Activated T-cell treated with anti-CD3 and anti-CD28 coated beads for 1 hour (primary cell): ENCODE data around the gene RHOJ.
"Not testable (repeated sequence)": the region's sequence is repeated elsewhere in the genome, so short reads cannot be mapped to it uniquely, and the experiment has no call there.

Source experiments
- DNase-seq: peaks from one replicate; pipeline ENCODE4 v3.0.0-alpha.2; 2020; ENCODE audit warnings: low read depth

The RHOJ gene

DNA sequence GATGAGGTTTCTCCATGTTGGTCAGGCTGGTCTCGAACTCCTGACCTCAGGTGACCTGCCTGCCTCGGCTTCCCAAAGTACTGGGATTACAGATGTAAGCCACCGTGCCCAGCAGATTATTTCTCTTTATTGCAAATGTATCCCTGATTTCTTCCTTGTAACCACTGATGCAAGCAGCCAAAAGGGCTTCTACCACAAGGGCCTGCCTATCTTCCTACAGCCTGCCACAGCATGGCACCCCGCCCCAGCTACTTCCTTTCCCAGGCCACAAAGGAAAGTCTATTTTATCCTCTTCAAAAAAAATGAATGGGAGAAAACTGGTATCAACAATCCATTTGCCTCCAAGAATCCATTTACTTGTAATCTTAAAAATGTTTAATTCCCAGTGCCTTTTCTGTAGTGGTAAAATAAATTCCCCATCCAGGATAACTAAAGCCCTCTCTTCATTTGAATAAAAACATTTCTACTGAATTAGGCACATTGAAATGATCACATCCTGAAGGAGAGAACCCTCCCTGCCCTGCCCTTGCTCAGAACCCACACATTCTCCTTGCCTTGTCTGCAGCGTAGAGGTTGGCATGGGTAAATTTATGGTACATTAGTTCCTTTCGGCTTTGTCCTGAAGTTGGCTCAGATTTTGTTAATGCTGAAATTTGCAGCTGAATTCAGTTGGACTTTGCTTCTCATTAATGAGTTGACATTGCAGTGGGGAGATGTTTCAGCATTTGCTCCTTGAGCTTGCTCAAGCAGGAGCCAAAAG lies 95.3 kb downstream of the RHOJ start:
- DNase-seq: no peak

DNA sequence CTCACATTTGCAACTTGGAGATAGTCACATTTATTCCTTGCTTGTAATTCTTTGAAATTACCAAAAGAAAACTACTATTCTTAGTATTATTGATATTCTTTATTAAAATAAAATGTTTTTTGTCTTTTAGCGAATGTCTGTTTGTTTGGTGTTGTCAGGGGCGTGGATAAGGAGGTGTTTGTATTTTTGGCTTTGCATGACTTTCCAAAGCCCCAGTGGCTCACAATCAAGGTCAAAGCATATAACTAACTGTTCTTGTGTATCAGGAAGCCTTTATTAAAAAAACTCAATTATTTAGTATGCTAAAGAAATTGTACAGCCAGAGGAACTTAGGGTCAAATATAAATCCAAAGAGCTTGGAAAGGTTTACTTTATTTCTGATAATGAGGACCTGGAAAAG lies 96.6 kb downstream of the RHOJ start:
- DNase-seq: no peak

DNA sequence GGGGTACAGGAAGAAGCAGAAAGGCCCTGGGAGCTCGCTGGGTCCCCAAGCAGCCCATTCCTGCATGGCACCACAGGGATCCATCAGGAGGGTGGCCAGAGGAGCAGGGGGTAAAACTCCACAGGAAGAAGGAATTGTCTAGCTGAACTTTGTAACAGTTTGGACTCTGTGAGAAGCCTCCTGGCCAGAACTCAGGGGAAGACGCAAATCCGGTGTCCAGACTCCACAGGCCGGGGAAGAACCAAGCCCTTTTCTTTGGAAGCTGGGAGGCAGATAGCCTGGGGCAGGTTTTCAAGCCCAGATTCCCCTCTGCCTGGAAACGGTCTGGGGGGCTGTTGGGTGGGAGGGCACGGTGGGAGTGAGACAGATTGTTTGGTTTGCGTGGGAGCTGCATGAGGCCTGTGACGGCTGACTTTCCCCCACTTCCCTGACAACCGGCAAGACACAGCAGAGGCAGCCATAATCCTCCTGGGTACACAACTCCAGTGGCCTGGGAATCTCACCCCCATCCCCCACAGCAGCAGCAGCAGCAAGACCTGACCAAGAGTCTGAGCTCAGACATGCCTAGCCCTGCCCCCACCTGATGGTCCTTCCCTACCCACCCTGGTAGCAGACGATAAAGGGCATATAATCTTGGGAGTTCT lies 97.8 kb downstream of the RHOJ start:
- DNase-seq: no peak

DNA sequence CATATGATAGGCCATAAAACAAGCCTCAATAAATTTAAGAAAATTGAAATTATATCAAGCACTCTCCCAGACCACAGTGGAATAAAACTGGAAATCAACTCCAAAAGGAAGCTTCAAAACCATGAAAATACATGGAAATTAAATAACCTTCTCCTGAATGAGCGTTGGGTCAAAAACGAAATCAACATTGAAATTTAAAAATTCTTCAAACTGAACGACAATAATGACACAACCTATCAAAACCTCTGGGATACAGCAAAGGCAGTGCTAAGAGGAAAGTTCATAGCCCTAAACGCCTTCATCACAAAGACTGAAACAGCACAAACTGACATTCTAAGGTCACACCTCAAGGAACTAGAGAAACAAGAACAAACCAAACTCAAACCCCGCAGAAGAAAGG lies 100.2 kb downstream of the RHOJ start:
- DNase-seq: not testable (repeated sequence)

DNA sequence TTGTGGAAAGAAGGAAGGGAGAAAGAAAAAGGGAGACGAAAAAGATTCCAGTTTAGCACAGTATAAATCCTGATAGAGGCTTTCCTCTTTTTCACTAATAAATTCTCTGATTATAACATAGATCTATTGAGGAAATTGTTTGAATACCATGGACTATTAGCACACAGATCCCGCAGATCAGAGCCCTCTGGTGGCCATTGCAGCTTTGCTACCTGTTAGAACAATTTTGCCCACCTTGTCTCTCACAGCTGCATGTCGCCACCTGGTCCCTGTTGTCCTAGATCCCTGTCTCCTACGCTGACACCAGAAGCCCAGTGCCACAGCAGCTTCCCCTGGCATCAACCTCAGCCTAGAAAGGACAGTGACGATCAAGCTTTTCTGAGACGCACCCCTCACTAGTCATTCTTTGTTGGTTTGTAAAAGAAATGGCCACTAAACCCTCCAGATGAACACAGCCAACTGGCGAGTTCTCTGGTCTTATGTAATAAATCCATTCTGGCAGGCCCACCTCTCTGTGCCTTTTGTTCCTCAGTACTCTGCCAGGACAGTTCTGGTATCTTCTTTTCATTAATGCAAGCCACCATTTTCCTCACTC lies 104.6 kb downstream of the RHOJ start:
- DNase-seq: no peak

DNA sequence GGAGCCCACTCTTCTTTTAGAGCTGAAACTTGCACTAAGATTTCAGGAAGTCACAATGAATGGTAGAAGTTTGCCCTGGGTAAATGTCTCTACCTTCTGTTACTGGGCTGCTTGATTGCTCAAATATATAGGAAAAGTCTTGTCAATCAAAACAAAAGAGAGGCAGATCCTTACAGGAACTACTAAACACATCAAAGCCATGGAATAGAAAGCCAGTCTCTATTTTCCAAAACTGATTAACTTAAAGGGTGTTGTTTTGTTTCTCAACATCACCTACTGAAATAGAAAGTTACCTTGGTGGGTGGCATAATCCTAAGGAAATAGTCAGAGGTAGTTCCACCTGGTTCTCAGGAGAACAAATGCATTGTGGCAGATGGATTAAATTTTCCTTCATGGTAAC lies 114.6 kb downstream of the RHOJ start, which contains the start of gene GPHB5:
Gene GPHB5 (minus strand): TSS at position 101 of the 400 bp plus-strand sequence. CDS start 1,086 bp downstream, outside the sequence.
- no peak for DNase-seq

DNA sequence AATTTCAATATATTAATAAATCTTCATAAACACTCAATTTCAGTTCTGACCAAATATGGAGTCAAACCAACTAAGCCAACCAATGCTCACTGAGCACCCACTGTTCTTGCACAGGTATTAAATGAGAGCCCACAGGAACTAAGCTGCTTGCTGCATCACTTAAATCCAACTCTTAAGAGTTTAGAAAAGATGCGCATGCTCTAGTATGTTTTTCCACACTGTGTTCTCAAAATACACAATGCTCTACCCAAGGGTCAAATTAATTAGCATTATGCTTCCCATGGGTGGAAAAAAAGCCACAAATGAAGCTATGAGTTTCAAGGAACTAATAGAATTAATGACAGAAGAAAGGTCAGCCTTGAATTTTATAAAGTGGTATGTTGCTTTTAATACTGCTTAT lies 118.2 kb downstream of the RHOJ start:
- DNase-seq: no peak

DNA sequence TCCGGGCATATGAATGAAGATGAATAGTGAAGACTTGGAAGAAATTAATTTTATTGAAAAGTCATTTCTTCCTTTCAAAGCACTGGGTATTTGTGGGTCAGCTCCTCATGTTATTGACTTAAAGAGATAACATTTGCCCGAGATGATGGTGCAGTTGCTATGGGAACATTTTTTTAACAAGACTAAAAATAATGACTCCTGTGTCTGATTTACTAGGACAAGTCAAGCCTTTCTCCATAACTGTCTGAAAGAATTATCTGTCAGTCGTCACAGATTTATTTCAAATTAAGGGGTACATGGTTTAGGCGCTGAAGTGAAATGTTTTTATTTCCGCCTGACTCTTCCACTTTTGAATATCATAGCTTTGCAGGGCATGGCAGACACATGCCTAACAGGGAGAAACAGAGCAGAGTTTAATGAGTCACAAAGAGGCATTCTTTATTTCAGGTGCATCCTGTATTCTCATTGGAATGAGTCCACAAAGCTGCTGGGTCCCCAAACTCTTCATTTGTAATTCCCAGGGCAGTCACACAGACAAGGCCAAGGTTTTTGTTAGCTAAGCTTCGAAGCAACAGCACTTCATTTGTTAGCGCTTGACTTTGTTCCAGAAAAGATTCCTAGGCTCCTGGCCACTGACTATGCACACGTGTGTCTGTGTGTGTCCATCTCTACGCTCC lies 118.8 kb downstream of the RHOJ start:
- DNase-seq: no peak

DNA sequence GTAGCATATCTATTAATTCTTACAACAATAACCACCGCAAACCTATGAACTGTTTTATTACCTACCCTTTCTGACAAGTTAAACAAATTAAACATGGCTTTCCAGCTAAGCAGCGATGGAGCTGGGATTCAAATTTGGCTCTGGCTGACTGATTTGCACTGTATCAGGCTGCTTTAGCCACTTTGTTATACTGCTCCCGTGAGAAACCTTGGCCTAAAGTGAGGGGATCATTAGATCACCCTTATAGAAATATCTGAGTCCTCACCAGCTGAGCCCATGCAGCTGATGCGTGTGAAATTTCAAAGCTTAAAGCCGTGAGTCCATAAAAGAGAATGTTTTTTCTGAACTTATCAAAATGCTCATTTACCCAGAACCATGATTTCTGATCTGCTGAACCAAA lies 122.6 kb downstream of the RHOJ start:
- no peak for DNase-seq

DNA sequence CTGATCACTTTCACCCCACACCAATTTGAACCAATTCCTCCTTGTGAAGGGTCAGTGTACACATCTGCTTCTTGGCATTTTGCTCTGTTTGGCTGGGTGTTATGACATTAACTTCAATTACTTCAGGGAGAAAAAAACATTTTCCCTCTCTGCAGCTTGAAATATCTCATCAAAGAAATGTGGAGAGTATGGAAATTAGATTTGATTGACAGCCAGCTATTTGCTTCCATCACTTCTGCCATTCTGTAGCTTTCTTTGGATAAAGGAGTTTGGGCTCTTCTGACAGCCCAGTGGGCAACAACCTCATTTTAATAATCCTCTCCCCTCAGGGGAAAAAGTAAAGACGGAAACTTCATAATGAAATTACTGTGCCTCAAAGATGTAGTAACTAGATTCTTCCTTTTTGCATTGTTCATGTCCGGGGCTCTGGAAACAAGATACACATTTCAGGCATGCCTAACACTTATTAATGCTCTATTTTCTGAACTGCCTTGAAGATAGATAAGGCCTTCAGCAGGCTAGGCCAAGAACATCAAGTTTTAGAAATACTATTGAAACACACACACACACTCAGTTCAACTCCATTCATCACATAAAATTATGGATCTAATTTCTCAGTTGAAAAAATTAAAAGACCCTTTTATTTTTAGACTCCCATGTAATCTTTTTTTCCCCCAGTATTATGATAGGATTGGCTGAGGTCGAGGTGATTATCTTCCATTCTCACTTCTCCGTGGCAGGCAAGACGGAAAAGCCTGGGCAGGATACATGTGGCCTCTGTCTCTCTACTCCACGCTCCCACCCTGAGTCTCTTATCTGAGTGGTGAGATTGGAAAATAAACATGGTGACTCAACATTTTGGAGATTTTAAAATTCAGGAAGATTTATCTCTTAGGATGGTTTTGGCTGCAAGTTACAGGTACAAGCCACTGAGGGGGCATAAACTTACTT lies 124.8 kb downstream of the RHOJ start:
- DNase-seq: no peak

DNA sequence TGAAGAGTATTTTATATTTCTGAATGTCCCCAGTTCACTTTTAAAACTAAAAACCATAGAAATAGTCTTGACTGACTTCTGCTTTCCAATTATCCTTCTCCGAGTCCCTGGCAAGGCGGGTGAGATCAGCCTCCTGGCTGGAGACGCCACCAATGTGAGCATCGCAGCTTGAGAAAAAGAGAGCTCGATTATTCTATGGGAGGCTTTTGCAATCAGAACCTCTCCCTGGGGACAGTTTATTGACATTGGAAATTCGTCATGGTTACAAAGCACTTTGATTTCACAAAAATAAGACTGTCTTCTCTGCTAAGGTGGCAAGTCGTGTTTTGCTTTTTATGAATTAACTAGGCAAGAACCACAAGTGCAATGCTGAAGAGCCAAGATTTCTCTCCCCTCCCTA lies 138.1 kb downstream of the RHOJ start:
- DNase-seq: no peak
